ENCODE measurements around the gene SLC5A6.

DNA sequence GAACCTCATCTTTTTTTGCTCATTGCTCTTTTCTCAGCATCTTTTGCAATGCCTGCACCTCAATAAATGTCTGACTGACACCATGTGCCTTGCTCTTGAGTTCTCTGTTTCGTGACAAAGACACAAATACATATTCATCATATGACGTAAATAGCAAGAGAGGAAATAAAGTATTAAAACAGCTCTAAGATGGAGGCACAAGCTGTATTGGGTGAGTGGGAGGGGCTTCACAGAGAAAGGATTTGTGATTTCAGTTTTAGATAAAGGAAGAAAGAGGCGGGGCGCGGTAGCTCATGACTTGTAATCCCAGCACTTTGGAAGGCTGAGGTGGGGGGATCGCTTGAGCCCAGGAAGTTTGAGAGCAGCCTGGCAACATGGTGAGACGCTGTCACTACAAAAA, 8.0 kb upstream of the SLC5A6 start:
- TF ChIP-seq, protein P1, sequence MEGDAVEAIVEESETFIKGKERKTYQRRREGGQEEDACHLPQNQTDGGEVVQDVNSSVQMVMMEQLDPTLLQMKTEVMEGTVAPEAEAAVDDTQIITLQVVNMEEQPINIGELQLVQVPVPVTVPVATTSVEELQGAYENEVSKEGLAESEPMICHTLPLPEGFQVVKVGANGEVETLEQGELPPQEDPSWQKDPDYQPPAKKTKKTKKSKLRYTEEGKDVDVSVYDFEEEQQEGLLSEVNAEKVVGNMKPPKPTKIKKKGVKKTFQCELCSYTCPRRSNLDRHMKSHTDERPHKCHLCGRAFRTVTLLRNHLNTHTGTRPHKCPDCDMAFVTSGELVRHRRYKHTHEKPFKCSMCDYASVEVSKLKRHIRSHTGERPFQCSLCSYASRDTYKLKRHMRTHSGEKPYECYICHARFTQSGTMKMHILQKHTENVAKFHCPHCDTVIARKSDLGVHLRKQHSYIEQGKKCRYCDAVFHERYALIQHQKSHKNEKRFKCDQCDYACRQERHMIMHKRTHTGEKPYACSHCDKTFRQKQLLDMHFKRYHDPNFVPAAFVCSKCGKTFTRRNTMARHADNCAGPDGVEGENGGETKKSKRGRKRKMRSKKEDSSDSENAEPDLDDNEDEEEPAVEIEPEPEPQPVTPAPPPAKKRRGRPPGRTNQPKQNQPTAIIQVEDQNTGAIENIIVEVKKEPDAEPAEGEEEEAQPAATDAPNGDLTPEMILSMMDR (IDR thresholded peaks at IDR 0.05; ENCODE audit: low read length) = no peak
- no peak for TF ChIP-seq EZH2 (IDR thresholded peaks at IDR 0.05; ENCODE audit: borderline replicate concordance, low read length)
